Naive thymus-derived CD4-positive, alpha-beta T cell (primary cell): Measurements from ENCODE around the gene PBX4. TPM values are rescaled to one million over a fixed set of nuclear protein-coding genes. Genes with fewer than 3 reads are reported as not detected.

Source experiments
- ATAC-seq: fragments of 150-1000 bp; cut with Tn5 transposase; 2 replicates; pipeline ENCODE4 v1.10.0; 2021; ENCODE audit warnings: mild to moderate bottlenecking, moderate library complexity
- CTCF ChIA-PET: fragments of 350-600 bp; sonication (Branson Sonifier 250); formaldehyde crosslinking; loops from one replicate; lab custom pipeline; 2021; ENCODE audit warnings: antibody characterized with exemption; lab: Charles Lee
- POLR2A ChIA-PET: fragments of 350-600 bp; sonication (Branson Sonifier 250); formaldehyde crosslinking; loops from one replicate; lab custom pipeline; 2021; ENCODE audit warnings: antibody characterized with exemption, inconsistent platforms; lab: Charles Lee
- DNase-seq, 9 donors: peaks; one replicate each; pipeline versions ENCODE4 v3.0.0 to v3.0.0-alpha.2; 2020 to 2022; ENCODE audit warnings: mixed read lengths in 1 of 9
- H3K27ac ChIP-seq: one replicate; pipeline ENCODE4 v1.7.0; 2013; ENCODE audit warnings: mild to moderate bottlenecking, low read depth, low read length, moderate library complexity
- H3K27me3 ChIP-seq, 2 donors: one replicate each; pipeline ENCODE4 v1.7.0; 2013; ENCODE audit warnings: low read length in 2 of 2, mild to moderate bottlenecking in 2 of 2, moderate library complexity in 2 of 2; ENCODE audit not compliant: control insufficient read depth in 2 of 2, insufficient read depth in 2 of 2
- H3K36me3 ChIP-seq, 3 experiments: 1 replicate in 2 of 3; 2 replicates in 1 of 3; pipeline ENCODE4 v1.7.0; 2013; ENCODE audit warnings: low read length in 3 of 3, mild to moderate bottlenecking in 3 of 3, moderate library complexity in 1 of 3; ENCODE audit not compliant: insufficient read depth in 3 of 3, control insufficient read depth in 2 of 3
- H3K4me1 ChIP-seq, 2 donors: one replicate each; pipeline ENCODE4 v1.7.0; 2013; ENCODE audit warnings: low read length in 2 of 2, mild to moderate bottlenecking in 2 of 2, moderate library complexity in 1 of 2; ENCODE audit not compliant: control insufficient read depth in 2 of 2, insufficient read depth in 2 of 2
- H3K4me3 ChIP-seq: 2 replicates; pipeline ENCODE4 v1.7.0; 2013; ENCODE audit warnings: mild to moderate bottlenecking, low read length
- H3K9me3 ChIP-seq, 3 experiments: 1 replicate in 2 of 3; 2 replicates in 1 of 3; pipeline ENCODE4 v1.7.0; 2013; ENCODE audit warnings: low read length in 3 of 3; ENCODE audit not compliant: control insufficient read depth in 2 of 3
- H3K27ac Mint-ChIP-seq, 9 donors: one replicate each; pipeline ENCODE4 v1.8.0; 2020 to 2022; ENCODE audit warnings: mixed read lengths in 9 of 9, mild to moderate bottlenecking in 8 of 9, moderate library complexity in 5 of 9, inconsistent platforms in 2 of 9
- H3K27me3 Mint-ChIP-seq, 5 donors: one replicate each; pipeline ENCODE4 v1.8.0; 2021 to 2022; ENCODE audit warnings: mixed read lengths in 5 of 5, mild to moderate bottlenecking in 1 of 5
- H3K36me3 Mint-ChIP-seq, 5 donors: one replicate each; pipeline ENCODE4 v1.8.0; 2020 to 2022; ENCODE audit warnings: mixed read lengths in 5 of 5, mild to moderate bottlenecking in 3 of 5, inconsistent platforms in 1 of 5
- H3K4me1 Mint-ChIP-seq, 7 donors: one replicate each; pipeline ENCODE4 v1.8.0; 2020 to 2022; ENCODE audit warnings: mixed read lengths in 7 of 7, mild to moderate bottlenecking in 3 of 7, inconsistent platforms in 1 of 7
- H3K4me3 Mint-ChIP-seq, 10 donors: one replicate each; pipeline ENCODE4 v1.8.0; 2020 to 2022; ENCODE audit warnings: mild to moderate bottlenecking in 10 of 10, mixed read lengths in 10 of 10, moderate library complexity in 6 of 10, inconsistent platforms in 2 of 10
- H3K9me3 Mint-ChIP-seq, 11 donors: one replicate each; pipeline ENCODE4 v1.8.0; 2020 to 2022; ENCODE audit warnings: mixed read lengths in 11 of 11, mild to moderate bottlenecking in 4 of 11, inconsistent platforms in 1 of 11, moderate library complexity in 1 of 11
- intact Hi-C, 2 donors: fragments of 100-400 bp; cut with micrococcal nuclease; formaldehyde crosslinking; loops; one replicate each; pipeline ENCODE4 v1.15.1; 2023
- polyA plus RNA-seq, 2 donors: library from polyadenylated mRNA; unstranded; fragments of 300-500 nt; fragmentation: Illumina TruSeq; gene quantifications; one replicate each; pipeline ENCODE4 v1.2.3, GENCODE V29; 2021
- total RNA-seq, 6 experiments: library from RNA in 5 of 6; stranded (reverse) in 5 of 6; gene quantifications; 1 replicate in 5 of 6; 2 replicates in 1 of 6; pipeline ENCODE4 v1.2.3 and lab custom pipeline; 2021 to 2026

Gene PBX4
- total and polyA plus RNA-seq, 7 experiments from 2014 or later: 3.8 to 42.7 (median 30.9) TPM

- peak overlapping the region in 3 of 9 donors; percentile 47 to 69 (median 68) for H3K27ac Mint-ChIP-seq
- no peaks in the 10 kb centered on the region for H3K27me3 ChIP-seq
- intact Hi-C loops: no loop called here
- H3K4me3 Mint-ChIP-seq: peak overlapping the region in 1 of 10 donors; percentile 16
- ATAC-seq (no peak), DNase-seq (no peak)
- no peak overlapping the region for H3K27ac ChIP-seq
- H3K27me3 Mint-ChIP-seq: no peaks in the 10 kb centered on the region
- no peaks in the 10 kb centered on the region for H3K4me1 ChIP-seq
- H3K9me3 ChIP-seq: no peaks in the 10 kb centered on the region
- H3K36me3 Mint-ChIP-seq: peaks cover 0 to 32% (median 12%) of the 10 kb centered on the region in 5 donors
- no peaks in the 10 kb centered on the region for H3K9me3 Mint-ChIP-seq
- CTCF ChIA-PET: no interaction called here
- no peak overlapping the region for H3K4me3 ChIP-seq
- POLR2A ChIA-PET: interaction anchor here (0.5 to 2.8 kb wide), 3 partner anchors 10 to 291 kb away, joined by 3 to 20 read pairs (median 6); partner anchors contain the start of gene ATP13A1
- H3K4me1 Mint-ChIP-seq: peaks cover 0 to 6% (median 0%) of the 10 kb centered on the region in 7 donors
- peaks cover 10 to 93% (median 43%) of the 10 kb centered on the region in 3 experiments for H3K36me3 ChIP-seq
These were observed 34.2 kb upstream of the PBX4 start for GRCh38 chr19:19652482-19653295.

DNA sequence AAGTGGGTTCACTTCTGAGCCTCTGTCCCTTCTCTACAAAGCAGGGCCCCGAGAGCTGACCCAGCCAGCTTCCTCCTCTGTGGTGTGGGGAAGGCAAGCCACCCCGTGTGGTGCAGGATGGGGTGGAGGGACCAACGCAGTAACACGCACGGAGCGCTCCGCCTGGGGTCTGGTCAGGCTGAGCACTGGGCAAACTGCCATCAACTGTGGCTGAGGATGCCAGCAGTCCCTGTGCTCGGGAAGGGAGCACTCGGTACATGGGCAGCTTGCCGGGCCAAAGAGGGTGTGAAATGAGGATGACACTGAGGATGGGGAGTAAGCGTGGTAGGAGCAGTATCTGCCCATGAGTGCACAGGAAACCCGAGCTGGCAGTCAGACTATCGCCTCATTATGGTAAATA is 32.6 kb upstream of the PBX4 start:
- Mint-ChIP-seq H3K4me1 (peaks cover 0 to 6% (median 0%) of the 10 kb centered on the region in 7 donors), H3K4me3 (no peak overlapping the region), H3K27me3 (no peaks in the 10 kb centered on the region), H3K27ac (no peak overlapping the region), H3K36me3 (peaks cover 0 to 28% (median 12%) of the 10 kb centered on the region in 5 donors), H3K9me3 (no peaks in the 10 kb centered on the region)
- POLR2A ChIA-PET: interaction anchor here (1.1 to 2.8 kb wide), 4 partner anchors 12 to 163 kb away, joined by 3 to 20 read pairs (median 4); partner anchors contain the start of genes ATP13A1 and ZNF101
- Histone ChIP-seq H3K4me1 (no peaks in the 10 kb centered on the region), H3K27ac (no peak overlapping the region), H3K36me3 (peaks cover 6 to 93% (median 32%) of the 10 kb centered on the region in 3 experiments), H3K9me3 (no peaks in the 10 kb centered on the region), H3K4me3 (no peak overlapping the region), H3K27me3 (no peaks in the 10 kb centered on the region)
- intact Hi-C loops: no loop called here
- no peak for DNase-seq
- CTCF ChIA-PET: interaction anchor here (0.7 kb wide), 2 partner anchors 11 to 17 kb away, joined by 3 read pairs; no protein-coding TSS in a partner anchor
- no peak for ATAC-seq

DNA sequence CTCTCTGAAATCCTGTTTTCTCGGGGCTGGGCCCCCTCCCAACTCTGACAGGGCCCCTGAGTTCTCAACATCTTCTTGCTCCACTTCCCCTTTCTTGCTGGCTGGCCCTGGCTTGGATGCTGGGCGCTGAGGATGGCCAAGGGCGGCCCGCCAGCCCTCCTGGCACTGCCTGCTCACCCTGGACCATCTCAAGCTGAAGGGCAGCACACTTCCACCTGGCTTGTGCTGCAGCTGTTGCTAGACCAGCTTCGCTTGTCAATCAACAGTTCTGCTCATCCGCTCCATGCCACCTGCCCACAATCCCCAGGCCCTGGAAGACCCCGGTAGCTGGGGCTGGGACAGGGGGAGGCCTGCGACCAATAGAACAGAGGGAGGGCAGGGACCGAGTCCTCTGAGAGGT is 31.8 kb upstream of the PBX4 start:
- POLR2A ChIA-PET: interaction anchor here (1.0 to 1.1 kb wide), 4 partner anchors 13 to 164 kb away, joined by 3 to 4 read pairs (median 4); partner anchors contain the start of genes ATP13A1 and ZNF101
- Mint-ChIP-seq H3K4me3 (no peak overlapping the region), H3K27ac (peak overlapping the region in 4 of 9 donors; percentile 51 to 62 (median 55)), H3K4me1 (peaks cover 0 to 6% (median 0%) of the 10 kb centered on the region in 7 donors), H3K27me3 (no peaks in the 10 kb centered on the region), H3K9me3 (no peaks in the 10 kb centered on the region), H3K36me3 (peaks cover 0 to 29% (median 12%) of the 10 kb centered on the region in 5 donors)
- ATAC-seq (no peak), DNase-seq (peak in 1 of 9 donors; percentile 6)
- Histone ChIP-seq H3K27ac (no peak overlapping the region), H3K9me3 (no peaks in the 10 kb centered on the region), H3K36me3 (peaks cover 4 to 93% (median 24%) of the 10 kb centered on the region in 3 experiments), H3K4me3 (no peak overlapping the region), H3K4me1 (no peaks in the 10 kb centered on the region), H3K27me3 (no peaks in the 10 kb centered on the region)
- intact Hi-C loops: no loop called here
- CTCF ChIA-PET: interaction anchor here (0.7 kb wide), 1 partner anchor 18 kb away, joined by 3 read pairs; no protein-coding TSS in a partner anchor

DNA sequence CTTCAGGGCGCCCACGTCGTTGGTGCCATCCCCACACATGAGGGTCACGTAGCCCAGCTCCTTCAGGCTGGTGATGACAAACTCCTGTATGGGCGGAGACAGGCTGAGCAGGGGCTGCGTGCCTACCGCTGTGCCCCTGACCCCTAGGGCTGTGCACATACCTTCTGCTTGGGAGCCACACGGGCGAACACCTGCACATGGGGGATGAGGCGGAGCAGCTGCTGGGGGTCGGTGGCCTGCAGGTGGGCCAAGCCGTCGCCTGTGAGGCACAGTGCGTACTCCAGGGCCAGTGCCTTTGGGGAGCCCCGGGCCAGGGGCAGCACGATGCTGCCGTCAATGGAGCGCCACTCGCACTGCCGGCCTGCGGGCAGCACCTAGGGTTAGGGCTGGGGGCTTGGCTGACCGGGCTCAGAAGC is 31.1 kb upstream of the PBX4 start:
- POLR2A ChIA-PET: interaction anchor here (1.1 kb wide), 1 partner anchor 117 kb away, joined by 3 read pairs; no protein-coding TSS in a partner anchor
- H3K4me3 ChIP-seq: no peak overlapping the region
- Mint-ChIP-seq H3K4me1 (peaks cover 0 to 4% (median 0%) of the 10 kb centered on the region in 7 donors), H3K27ac (no peak overlapping the region), H3K36me3 (peaks cover 0 to 30% (median 12%) of the 10 kb centered on the region in 5 donors), H3K9me3 (no peaks in the 10 kb centered on the region), H3K27me3 (no peaks in the 10 kb centered on the region), H3K4me3 (no peak overlapping the region)
- H3K4me1 ChIP-seq: no peaks in the 10 kb centered on the region
- H3K27ac ChIP-seq: no peak overlapping the region
- CTCF ChIA-PET: no interaction called here
- no peak for ATAC-seq
- peak in 1 of 9 donors; percentile 5 for DNase-seq
- intact Hi-C loops: no loop called here
- no peaks in the 10 kb centered on the region for H3K27me3 ChIP-seq
- no peaks in the 10 kb centered on the region for H3K9me3 ChIP-seq
- peaks cover 4 to 93% (median 17%) of the 10 kb centered on the region in 3 experiments for H3K36me3 ChIP-seq

- Mint-ChIP-seq H3K9me3 (no peaks in the 10 kb centered on the region), H3K27ac (peak overlapping the region in 1 of 9 donors; percentile 54), H3K36me3 (peaks cover 0 to 32% (median 12%) of the 10 kb centered on the region in 5 donors), H3K4me1 (peaks cover 0 to 4% (median 0%) of the 10 kb centered on the region in 7 donors), H3K4me3 (no peak overlapping the region), H3K27me3 (no peaks in the 10 kb centered on the region)
- ChIA-PET POLR2A (interaction anchor here (1.1 kb wide), 1 partner anchor 117 kb away, joined by 3 read pairs; no protein-coding TSS in a partner anchor), CTCF (interaction anchor here (1.4 kb wide), 1 partner anchor 117 kb away, joined by 3 read pairs; no protein-coding TSS in a partner anchor)
- Histone ChIP-seq H3K4me1 (peaks cover under 1% of the 10 kb centered on the region in 2 donors), H3K4me3 (no peak overlapping the region), H3K27ac (no peak overlapping the region), H3K36me3 (peaks cover 4 to 93% (median 14%) of the 10 kb centered on the region in 3 experiments), H3K9me3 (no peaks in the 10 kb centered on the region), H3K27me3 (no peaks in the 10 kb centered on the region)
- ATAC-seq (no peak), DNase-seq (no peak)
- intact Hi-C loops: no loop called here
These were observed 30.7 kb upstream of the PBX4 start for GRCh38 chr19:19649155-19649554.

GRCh38 chr19:19647037-19647835 is 28.7 kb upstream of the PBX4 start:
- POLR2A ChIA-PET: no interaction called here
- Histone ChIP-seq H3K4me1 (peaks cover 5% of the 10 kb centered on the region in 2 donors), H3K36me3 (peaks cover 0 to 77% (median 12%) of the 10 kb centered on the region in 3 experiments), H3K9me3 (no peaks in the 10 kb centered on the region), H3K27me3 (no peaks in the 10 kb centered on the region), H3K4me3 (no peak overlapping the region), H3K27ac (no peak overlapping the region)
- CTCF ChIA-PET: no interaction called here
- H3K4me1 Mint-ChIP-seq: peaks cover 2 to 13% (median 8%) of the 10 kb centered on the region in 7 donors
- DNase-seq (no peak), ATAC-seq (no peak)
- no peaks in the 10 kb centered on the region for H3K9me3 Mint-ChIP-seq
- intact Hi-C loops: no loop called here
- peak overlapping the region in 1 of 9 donors; percentile 59 for H3K27ac Mint-ChIP-seq
- H3K27me3 Mint-ChIP-seq: no peaks in the 10 kb centered on the region
- peaks cover 0 to 28% (median 4%) of the 10 kb centered on the region in 5 donors for H3K36me3 Mint-ChIP-seq
- H3K4me3 Mint-ChIP-seq: no peak overlapping the region
